GM18505 (cell line): Measurements from ENCODE around the gene EDC4.

Source experiments
- ATAC-seq: cut with Tn5 transposase; IDR thresholded peaks from one replicate; pipeline ENCODE4 v1.9.1; 2021; ENCODE audit not compliant: unreplicated experiment
- POLR2A ChIP-seq: IDR thresholded peaks from 4 replicates; pipeline ENCODE4 v1.6.1; 2011; ENCODE audit warnings: borderline replicate concordance; ENCODE audit not compliant: insufficient read depth, insufficient read length; ENCODE audit errors: extremely low read depth

Gene EDC4

DNA sequence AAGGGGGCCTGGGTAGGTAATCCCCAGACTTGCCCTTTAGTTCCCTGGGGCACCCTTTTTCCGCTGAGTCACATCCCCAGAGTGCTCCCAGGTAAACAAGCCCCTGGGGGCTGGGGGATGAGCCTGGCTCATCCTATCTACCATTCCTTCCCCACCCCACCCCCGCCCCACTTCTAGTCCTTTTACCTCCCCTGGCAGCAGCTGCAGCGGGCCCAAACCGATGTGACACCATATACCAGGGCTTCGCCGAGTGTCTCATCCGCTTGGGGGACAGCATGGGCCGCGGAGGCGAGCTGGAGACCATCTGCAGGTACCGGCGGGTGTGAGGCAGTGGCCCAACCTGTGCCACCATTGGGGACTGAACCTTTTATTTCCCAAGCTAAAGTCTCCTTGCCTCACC is 12.7 kb downstream of the EDC4 start:
- no peak for TF ChIP-seq POLR2A
- ATAC-seq: no peak

DNA sequence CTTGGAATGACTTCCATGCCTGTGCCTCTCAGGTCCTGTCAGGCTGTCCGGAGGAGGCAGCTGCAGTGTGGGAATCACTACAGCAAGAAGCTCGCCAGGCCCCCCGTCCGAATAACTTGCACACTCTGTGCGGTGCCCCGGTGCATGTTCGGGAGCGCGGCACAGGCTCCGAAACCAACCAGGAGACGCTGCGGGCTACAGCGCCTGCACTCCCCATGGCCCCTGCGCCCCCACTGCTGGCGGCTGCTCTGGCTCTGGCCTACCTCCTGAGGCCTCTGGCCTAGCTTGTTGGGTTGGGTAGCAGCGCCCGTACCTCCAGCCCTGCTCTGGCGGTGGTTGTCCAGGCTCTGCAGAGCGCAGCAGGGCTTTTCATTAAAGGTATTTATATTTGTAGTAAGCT is 13.1 kb downstream of the EDC4 start:
- ATAC-seq: no peak
- no peak for TF ChIP-seq POLR2A

DNA sequence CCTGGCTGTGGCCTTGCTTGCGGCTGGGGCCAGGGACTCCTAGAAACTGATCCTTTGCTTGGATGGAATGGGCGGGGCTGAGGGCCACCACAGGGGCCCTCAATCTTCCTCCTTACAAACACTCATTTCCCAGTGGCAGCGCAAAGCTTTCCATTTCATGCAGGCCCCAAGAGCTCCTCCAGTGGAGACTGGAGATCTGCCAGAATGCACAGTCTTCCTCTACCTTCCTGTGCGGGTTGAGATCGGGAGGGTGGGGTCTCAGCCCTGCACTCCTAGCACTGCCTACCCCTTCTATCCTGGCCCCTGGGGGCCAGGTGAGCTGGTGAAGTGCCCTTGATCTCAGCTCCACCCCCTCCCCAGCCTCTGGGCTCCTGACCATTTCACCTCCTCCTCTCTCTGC is 13.5 kb downstream of the EDC4 start:
- ATAC-seq: no peak
- no peak for TF ChIP-seq POLR2A

DNA sequence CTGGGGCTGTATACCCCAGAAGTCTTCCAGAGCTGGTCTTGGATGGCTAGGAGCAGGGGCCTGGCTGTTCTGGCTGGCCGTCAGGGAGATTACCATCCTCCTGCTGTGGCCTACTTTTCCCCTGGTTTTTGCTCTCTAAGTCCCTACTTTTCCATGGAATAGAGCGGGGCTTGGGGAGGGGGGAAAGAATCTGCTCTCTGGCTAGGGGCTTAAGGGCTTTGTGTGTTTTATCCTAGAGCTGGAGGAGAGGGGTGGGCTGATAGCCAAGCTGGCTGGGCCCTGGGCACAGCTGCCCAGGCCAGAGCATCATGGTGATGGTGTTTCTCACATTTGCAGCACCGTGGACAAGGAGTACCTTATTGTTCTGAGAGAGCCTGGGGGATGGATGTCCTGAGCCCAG is 15.5 kb downstream of the EDC4 start:
- ATAC-seq: no peak
- no peak for TF ChIP-seq POLR2A

DNA sequence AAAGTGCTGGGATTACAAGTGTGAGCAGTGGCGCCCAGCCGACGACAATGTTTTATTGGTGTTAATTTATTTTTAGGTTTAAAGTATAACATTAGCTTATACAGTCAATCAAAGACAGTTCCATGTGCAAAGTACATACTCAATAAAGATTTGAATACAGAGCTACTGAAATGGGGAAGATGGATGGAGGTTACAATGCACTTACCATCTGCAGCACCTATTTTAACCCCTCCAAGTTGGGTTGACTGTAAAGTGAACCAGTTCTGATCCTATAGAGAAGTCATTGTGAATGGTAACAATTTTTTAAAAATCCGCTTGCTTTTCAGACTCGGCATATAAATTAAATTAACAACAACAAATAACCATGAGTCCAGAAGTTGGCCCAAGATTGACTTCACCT is 19.5 kb downstream of the EDC4 start:
- ATAC-seq: no peak
- no peak for TF ChIP-seq POLR2A

DNA sequence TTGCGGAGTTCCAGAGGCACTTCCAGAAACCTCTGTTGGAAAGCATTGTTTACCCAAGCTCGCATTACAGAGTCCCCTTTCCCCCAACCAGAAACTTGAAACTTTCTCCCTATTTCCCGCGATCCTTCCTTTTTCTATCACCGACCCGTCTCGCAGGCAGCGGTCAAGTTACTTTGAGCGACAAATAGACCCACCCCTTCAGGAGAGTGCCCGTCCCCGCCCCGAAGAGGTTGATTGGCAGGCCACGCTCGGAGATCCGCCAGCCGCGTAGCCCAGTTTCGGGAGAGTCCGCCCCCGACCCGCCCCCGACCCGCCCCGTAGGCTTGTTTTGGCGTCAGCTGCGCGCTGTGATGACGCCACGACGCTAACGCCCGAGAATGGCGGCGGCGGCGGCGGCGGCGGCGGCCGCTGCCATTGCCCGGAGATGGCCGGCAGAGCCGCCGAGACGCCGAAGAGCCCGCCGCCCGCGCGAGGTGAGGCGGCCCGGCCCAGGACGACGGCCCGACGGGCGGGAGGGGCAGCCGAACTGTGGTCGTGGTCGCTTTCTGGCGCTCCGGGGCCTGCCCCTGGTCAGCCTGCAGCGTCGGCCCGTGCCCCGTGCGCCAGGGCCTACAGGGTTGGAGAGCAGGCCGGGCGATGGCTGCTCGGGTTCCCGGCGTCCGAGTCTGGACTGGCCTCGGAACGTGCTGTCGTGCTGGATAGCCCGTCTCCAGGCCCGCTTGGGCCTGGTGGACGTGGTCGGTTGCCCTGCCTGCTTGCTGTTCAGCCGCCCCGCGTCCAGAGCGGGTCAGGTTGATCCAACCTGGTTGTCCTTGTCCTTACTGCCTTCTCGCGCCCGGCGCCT is 20.3 kb downstream of the EDC4 start, which contains the start of gene PSKH1:
Gene PSKH1, plus strand, starts transcription at position 356 of the 844 bp plus-strand sequence. CDS start 15,496 bp downstream, outside the sequence.
- ATAC-seq: peak; percentile 91
- TF ChIP-seq POLR2A: peak; percentile 81

DNA sequence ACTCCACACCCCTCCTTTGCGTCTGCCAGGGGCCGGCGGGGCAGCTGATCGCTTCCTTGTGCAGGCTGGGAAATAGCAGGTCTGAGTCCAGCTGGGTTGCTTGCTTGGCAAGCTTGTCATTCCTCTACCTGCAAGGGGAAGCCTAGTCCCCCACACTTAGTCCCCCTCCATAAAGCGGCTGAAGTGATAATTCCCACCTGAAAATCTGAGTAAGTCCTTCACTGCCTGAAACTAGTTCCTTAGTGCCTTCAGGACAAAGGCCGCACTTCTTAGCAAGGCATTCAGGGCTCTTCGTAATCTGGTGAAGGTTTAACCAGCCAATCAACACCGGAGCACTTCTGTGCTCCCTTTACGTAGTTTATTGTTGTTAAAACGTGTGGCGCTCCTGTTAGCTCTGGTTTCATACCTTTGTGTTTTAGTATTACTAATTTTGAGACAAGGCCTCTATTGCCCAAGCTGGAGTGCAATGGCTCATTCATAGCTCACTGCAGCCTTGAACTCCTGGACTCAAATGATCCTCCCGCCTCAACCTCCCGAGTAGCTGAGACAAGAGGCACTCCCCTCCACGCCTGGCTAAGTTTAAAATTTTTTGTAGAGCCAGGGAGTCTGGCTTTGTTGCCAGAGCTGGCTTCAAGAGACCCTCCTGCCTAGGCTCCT is 21.0 kb downstream of the EDC4 start:
- no peak for TF ChIP-seq POLR2A
- no peak for ATAC-seq

DNA sequence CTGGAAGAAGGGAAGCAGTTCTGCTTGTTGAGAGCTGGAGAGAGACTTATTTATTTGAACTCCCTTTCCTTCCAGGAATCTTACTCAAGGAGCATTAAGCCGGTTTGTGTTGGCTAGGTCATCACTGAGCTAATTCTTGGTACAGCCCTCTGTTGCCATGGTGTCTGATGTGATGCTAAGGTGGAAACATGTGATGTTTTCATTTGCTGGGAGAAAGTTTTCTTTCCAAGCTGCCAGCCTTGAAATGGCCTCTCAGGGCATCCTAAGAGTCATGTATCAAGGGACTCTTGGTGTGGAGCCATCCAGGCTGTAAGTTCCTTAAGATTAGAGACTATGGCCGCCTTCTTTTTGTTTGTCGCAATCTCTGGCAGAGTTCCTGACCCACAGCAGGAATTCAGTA is 24.4 kb downstream of the EDC4 start:
- ATAC-seq: no peak
- no peak for TF ChIP-seq POLR2A

DNA sequence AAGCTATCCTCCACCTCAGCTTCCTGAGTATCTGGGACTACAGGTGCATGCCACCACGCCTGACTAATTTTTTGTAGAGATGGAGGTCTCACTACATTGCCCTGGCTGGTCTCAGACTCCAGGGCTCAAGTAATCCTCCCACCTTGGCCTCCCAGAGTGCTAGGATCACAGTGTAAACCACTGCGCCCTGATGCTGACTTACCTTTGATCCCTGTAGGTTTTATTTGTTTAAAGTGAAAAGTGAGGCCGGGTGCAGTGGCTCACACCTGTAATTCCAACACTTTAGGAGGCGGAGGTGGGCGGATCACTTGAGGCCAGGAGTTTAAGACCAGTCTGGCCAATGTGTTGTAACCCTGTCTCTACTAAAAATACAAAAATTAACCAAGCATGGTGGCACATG is 28.9 kb downstream of the EDC4 start:
- no peak for TF ChIP-seq POLR2A
- ATAC-seq: no peak

DNA sequence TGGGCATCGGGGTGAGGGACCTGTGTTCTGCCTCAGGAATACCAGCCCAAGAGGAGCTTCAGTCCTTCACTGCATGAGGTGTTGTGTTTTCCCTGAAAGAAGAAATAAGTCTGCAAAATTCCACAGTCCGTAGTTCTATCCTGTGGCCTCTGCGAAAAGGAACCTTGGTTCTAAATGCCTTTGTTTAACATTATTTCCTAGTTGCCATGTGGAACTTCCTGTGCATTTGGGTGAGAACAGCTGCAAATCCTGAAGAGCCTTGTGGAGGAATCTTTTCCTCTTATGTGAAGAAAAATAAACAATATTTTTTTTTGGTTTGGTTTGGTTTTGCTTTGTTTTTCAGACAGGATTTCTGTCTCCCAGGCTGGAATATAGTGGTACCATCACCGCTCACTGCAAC is 30.0 kb downstream of the EDC4 start:
- ATAC-seq: no peak
- TF ChIP-seq POLR2A: no peak

DNA sequence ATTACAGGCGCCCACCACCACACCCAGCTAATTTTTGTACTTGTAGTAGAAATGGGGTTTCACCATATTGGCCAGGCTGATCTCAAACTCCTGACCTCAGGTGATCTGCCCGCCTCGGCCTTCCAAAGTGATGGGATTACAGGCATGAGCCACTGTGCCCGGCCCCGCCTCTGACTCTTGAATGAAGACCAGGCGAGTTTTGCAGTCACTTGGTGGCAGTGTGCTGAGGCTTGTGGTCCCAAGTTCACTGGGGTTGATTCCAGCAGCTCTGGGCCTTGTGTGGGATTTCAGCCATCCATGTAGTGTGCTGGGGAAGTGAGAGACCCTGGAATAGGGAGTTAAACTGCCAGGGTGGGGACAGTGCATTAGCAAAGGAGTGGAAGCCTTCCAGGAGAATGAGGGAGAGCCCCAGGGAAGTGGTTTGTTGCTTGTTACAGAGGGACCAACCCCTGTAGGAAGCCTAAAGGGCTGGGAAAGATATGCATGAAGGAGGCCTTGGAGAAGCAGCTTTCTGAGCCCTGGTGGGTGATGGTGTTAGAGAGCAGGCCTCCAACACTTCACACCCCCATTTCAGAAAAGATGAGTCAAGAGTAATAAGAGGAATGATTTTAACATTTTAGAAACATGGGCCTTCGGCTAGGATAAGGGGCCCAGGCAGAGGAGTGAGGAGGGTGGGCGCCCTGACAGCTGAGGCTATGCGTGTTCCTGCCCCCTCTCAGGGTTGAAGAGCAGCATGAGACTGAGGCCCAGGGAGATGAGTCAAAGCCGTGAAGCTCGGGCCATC is 34.7 kb downstream of the EDC4 start:
- TF ChIP-seq POLR2A: no peak
- ATAC-seq: no peak

DNA sequence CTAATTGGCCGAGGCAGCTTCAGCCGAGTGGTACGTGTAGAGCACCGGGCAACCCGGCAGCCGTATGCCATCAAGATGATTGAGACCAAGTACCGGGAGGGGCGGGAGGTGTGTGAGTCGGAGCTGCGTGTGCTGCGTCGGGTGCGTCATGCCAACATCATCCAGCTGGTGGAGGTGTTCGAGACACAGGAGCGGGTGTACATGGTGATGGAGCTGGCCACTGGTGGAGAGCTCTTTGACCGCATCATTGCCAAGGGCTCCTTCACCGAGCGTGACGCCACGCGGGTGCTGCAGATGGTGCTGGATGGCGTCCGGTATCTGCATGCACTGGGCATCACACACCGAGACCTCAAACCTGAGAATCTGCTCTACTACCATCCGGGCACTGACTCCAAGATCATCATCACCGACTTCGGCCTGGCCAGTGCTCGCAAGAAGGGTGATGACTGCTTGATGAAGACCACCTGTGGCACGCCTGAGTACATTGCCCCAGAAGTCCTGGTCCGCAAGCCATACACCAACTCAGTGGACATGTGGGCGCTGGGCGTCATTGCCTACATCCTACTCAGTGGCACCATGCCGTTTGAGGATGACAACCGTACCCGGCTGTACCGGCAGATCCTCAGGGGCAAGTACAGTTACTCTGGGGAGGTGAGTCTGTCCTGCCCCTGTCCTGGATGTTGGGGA is 36.3 kb downstream of the EDC4 start:
- ATAC-seq: no peak
- no peak for TF ChIP-seq POLR2A

DNA sequence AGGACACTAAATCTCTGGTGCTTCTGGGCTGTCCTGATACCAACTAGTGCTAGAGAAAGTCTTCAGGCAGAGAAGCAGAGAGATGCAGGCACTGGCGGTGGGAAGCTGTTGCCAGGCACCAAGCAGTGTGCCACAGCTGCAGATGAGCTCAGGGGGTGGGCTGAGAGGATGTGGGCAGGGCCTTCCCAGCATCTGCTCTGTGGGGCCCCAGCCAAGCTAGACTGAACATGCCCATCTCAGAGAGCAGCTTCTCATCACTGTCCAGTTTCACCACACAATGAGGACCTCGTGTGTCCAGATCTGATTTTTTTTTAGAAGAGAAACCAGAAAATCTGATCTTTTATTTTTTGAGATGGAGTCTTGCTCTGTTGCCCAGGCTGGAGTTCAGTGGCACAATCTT is 37.3 kb downstream of the EDC4 start:
- ATAC-seq: no peak

More for the DNA sequence above, 37.3 kb downstream of the EDC4 start:
- no peak for TF ChIP-seq POLR2A
